Endothelial cell of umbilical vein (primary cell): ENCODE measurements around the gene SIPA1L3. TPM values are rescaled to one million over a fixed set of nuclear protein-coding genes. Genes with fewer than 3 reads are reported as not detected.
A peak's percentile ranks its signal among the peaks of the same experiment; 100 is the strongest.
"Not testable (repeated sequence)": the region's sequence is repeated elsewhere in the genome, so short reads cannot be mapped to it uniquely, and the experiment has no call there.

Experiments
- BruUV-seq: library from RNA; stranded (reverse); fragments of 400-500 nt; replicated peaks from 2 replicates; lab custom pipeline; 2021; lab: Mats Ljungman, UMichigan
- CTCF ChIA-PET: fragments of 300-600, 350-600 bp; sonication (Branson Sonifier 250); formaldehyde crosslinking; loops from one replicate; lab custom pipeline; 2021; ENCODE audit warnings: antibody characterized with exemption, inconsistent platforms; lab: Charles Lee
- POLR2A ChIA-PET: fragments of 300-600, 350-600 bp; sonication (Branson Sonifier 250); formaldehyde crosslinking; loops from one replicate; lab custom pipeline; 2021; ENCODE audit warnings: antibody characterized with exemption, inconsistent platforms; lab: Charles Lee
- DNase-seq: peaks from one replicate; pipeline ENCODE4 v3.0.0-alpha.2; 2011; ENCODE audit warnings: low read depth, low spot score
- FAIRE-seq: peaks from 2 replicates; lab custom pipeline; 2011; peaks lifted over from hg19 to GRCh38; lab: Jason Lieb, UNC
- H2AFZ ChIP-seq: 2 replicates; pipeline ENCODE4 v1.6.0; 2012; ENCODE audit warnings: low read depth, low read length, control low read depth, inconsistent platforms
- H3K27ac ChIP-seq: 2 replicates; pipeline ENCODE4 v1.5.1; 2011; ENCODE audit warnings: low read depth, mild to moderate bottlenecking, control low read depth, low read length, moderate library complexity; ENCODE audit not compliant: insufficient read depth
- H3K27me3 ChIP-seq, 2 experiments: 2 replicates each; pipeline versions ENCODE4 v1.6.0 to v1.6.1; 2011; ENCODE audit warnings: low read length in 2 of 2, mixed read lengths in 1 of 2; ENCODE audit not compliant: control insufficient read depth in 2 of 2, insufficient read depth in 2 of 2
- H3K36me3 ChIP-seq, 2 experiments: 2 replicates in 1 of 2; 3 replicates in 1 of 2; pipeline ENCODE4 v1.5.1; 2011; ENCODE audit warnings: low read length in 2 of 2, mild to moderate bottlenecking in 1 of 2, moderate library complexity in 1 of 2; ENCODE audit not compliant: control insufficient read depth in 2 of 2, insufficient read depth in 2 of 2; ENCODE audit errors: extremely low read depth in 1 of 2
- H3K4me1 ChIP-seq: 3 replicates; pipeline ENCODE4 v1.5.1; 2011; ENCODE audit warnings: mild to moderate bottlenecking, low read length; ENCODE audit not compliant: control insufficient read depth, insufficient read depth; ENCODE audit errors: extremely low read depth
- H3K4me2 ChIP-seq: 2 replicates; pipeline ENCODE4 v1.6.1; 2011; ENCODE audit warnings: low read length, control low read depth, mixed read lengths; ENCODE audit not compliant: insufficient read depth
- H3K4me3 ChIP-seq, 3 experiments: fragments of 200-600 bp in 1 of 3; sonication (generic), shearing (Covaris generic) in 1 of 3; replicated peaks in 1 of 3; 2 replicates each; pipeline ENCODE4 v1.5.1; 2011 to 2016; ENCODE audit warnings: control low read depth in 3 of 3, low read length in 3 of 3, mild to moderate bottlenecking in 2 of 3, inconsistent platforms in 1 of 3, low read depth in 1 of 3, moderate library complexity in 1 of 3; ENCODE audit not compliant: insufficient read depth in 1 of 3
- H3K79me2 ChIP-seq: 2 replicates; pipeline ENCODE4 v1.6.0; 2012; ENCODE audit warnings: low read length, inconsistent platforms; ENCODE audit not compliant: control insufficient read depth, insufficient read depth
- H3K9ac ChIP-seq: replicated peaks from 2 replicates; pipeline ENCODE3; 2011; ENCODE audit warnings: low read length, control low read depth; ENCODE audit not compliant: insufficient read depth; ENCODE audit errors: extremely low read depth
- H3K9me1 ChIP-seq: replicated peaks from 3 replicates; pipeline ENCODE4 v1.6.0; 2011; ENCODE audit warnings: mild to moderate bottlenecking, low read length; ENCODE audit not compliant: control insufficient read depth, insufficient read depth; ENCODE audit errors: extremely low read depth
- H3K9me3 ChIP-seq: replicated peaks from 2 replicates; pipeline ENCODE4 v1.5.1; 2012; ENCODE audit warnings: low read length, inconsistent platforms; ENCODE audit not compliant: control insufficient read depth, insufficient read depth
- H4K20me1 ChIP-seq: replicated peaks from 2 replicates; pipeline ENCODE3; 2011; ENCODE audit warnings: mild to moderate bottlenecking, low read length; ENCODE audit not compliant: control insufficient read depth, insufficient read depth; ENCODE audit errors: extremely low read depth
- FOS ChIP-seq: IDR thresholded peaks from 2 replicates; pipeline ENCODE4 v1.6.1; 2011; ENCODE audit warnings: mild to moderate bottlenecking, low read length, moderate library complexity, borderline replicate concordance; ENCODE audit not compliant: insufficient read depth
- GATA2 ChIP-seq: IDR thresholded peaks from 2 replicates; pipeline ENCODE4 v1.7.0; 2011; ENCODE audit warnings: low read depth, mild to moderate bottlenecking, moderate library complexity, mixed read lengths, low read length; ENCODE audit not compliant: insufficient read length, insufficient read depth
- JUN ChIP-seq: IDR thresholded peaks from 2 replicates; pipeline ENCODE4 v1.6.1; 2011; ENCODE audit warnings: borderline replicate concordance, low read depth; ENCODE audit not compliant: insufficient read length, insufficient read depth
- dilution Hi-C: fragments of 300-500 bp; cut with MboI; formaldehyde crosslinking; loops from one replicate; pipeline ENCODE4 v1.15.0; 2019; ENCODE audit warnings: low sequenced_read_pairs; ENCODE audit not compliant: extremely low pct_ligation_motif_present
- intact Hi-C: fragments of 100-400 bp; cut with micrococcal nuclease; formaldehyde crosslinking; loops from one replicate; pipeline ENCODE4 v1.10.0; 2022
- polyA plus RNA-seq, 4 experiments: library from polyadenylated mRNA; depleted of rRNA in 3 of 4; stranded (reverse) in 3 of 4; unstranded in 1 of 4; fragments of >200 nt; gene quantifications; 2 replicates each; pipeline versions ENCODE4 v1.2.1 to v1.2.3, GENCODE V29; 2011 to 2012; ENCODE audit warnings: missing spikeins in 1 of 4
- total RNA-seq: library from RNA; stranded (reverse); gene quantifications from 2 replicates; pipeline ENCODE4 v1.2.3, GENCODE V29; 2021
- TF ChIP-seq, protein P1 (sequence below): IDR thresholded peaks from 2 replicates; pipeline ENCODE4 v1.6.1; 2011; ENCODE audit not compliant: insufficient read depth, insufficient read length
- TF ChIP-seq, protein P2 (sequence below), 2 donors: IDR thresholded peaks; 1 replicate in 1 of 2; 2 replicates in 1 of 2; pipeline ENCODE4 v1.5.1; 2011; ENCODE audit warnings: low read length in 2 of 2, mild to moderate bottlenecking in 2 of 2, moderate library complexity in 2 of 2, control low read depth in 1 of 2, inconsistent platforms in 1 of 2, low read depth in 1 of 2; ENCODE audit not compliant: insufficient read depth in 1 of 2; ENCODE audit errors: extremely low read depth in 1 of 2

SIPA1L3 gene
- total and polyA plus RNA-seq, 2 donors (not counting 3 experiments of a cell fraction or from before 2014, with no cell fraction given) = 14.2 to 47.2 TPM

DNA sequence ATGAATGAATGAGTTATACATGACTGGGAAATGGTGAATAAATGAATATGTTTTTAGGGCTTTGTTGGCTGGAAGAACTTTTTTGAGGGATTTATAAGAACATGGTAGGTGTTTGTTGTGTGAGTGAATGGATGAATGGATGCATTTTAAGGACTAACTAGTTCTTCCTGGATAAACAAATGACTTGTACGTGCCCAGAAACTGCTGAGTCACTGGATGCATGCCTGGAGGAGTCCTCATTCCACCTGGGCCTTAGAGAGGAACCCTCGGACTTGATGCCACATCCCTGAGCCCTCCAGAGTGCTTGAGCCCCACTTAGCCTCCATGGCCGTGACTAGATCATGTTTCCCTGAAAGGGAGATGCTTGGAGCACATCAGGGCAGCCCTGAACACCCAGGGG is 163.6 kb downstream of the SIPA1L3 start:
- Histone ChIP-seq H3K9me1 (no peaks in the 10 kb centered on the region), H3K4me2 (no peak overlapping the region), H3K27ac (peak overlapping the region; percentile 35), H3K36me3 (peaks cover 0 to 1% of the 10 kb centered on the region in 2 experiments), H2AFZ (no peak overlapping the region), H3K27me3 (no peaks in the 10 kb centered on the region), H3K79me2 (no peaks in the 10 kb centered on the region), H3K9ac (no peak overlapping the region), H3K4me3 (no peak overlapping the region), H3K9me3 (no peaks in the 10 kb centered on the region), H4K20me1 (no peaks in the 10 kb centered on the region), H3K4me1 (peaks cover 6% of the 10 kb centered on the region)
- ChIA-PET POLR2A (no interaction called here), CTCF (no interaction called here)
- DNase-seq = no peak
- no peak for TF ChIP-seq FOS
- TF ChIP-seq GATA2 = no peak
- no peak for TF ChIP-seq JUN
- TF ChIP-seq, protein P1, sequence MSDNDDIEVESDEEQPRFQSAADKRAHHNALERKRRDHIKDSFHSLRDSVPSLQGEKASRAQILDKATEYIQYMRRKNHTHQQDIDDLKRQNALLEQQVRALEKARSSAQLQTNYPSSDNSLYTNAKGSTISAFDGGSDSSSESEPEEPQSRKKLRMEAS = no peak
- TF ChIP-seq, protein P2, sequence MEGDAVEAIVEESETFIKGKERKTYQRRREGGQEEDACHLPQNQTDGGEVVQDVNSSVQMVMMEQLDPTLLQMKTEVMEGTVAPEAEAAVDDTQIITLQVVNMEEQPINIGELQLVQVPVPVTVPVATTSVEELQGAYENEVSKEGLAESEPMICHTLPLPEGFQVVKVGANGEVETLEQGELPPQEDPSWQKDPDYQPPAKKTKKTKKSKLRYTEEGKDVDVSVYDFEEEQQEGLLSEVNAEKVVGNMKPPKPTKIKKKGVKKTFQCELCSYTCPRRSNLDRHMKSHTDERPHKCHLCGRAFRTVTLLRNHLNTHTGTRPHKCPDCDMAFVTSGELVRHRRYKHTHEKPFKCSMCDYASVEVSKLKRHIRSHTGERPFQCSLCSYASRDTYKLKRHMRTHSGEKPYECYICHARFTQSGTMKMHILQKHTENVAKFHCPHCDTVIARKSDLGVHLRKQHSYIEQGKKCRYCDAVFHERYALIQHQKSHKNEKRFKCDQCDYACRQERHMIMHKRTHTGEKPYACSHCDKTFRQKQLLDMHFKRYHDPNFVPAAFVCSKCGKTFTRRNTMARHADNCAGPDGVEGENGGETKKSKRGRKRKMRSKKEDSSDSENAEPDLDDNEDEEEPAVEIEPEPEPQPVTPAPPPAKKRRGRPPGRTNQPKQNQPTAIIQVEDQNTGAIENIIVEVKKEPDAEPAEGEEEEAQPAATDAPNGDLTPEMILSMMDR (IDR thresholded peaks at IDR 0.05; ENCODE audit: extremely low read depth in 1 of 2, insufficient read depth in 1 of 2, low read depth in 1 of 2, low read length in 2 of 2) = no peak
- dilution Hi-C loops = no loop called here
- intact Hi-C loops = no loop called here
- no TSS peak for BruUV-seq
- peak; percentile 72 for FAIRE-seq

DNA sequence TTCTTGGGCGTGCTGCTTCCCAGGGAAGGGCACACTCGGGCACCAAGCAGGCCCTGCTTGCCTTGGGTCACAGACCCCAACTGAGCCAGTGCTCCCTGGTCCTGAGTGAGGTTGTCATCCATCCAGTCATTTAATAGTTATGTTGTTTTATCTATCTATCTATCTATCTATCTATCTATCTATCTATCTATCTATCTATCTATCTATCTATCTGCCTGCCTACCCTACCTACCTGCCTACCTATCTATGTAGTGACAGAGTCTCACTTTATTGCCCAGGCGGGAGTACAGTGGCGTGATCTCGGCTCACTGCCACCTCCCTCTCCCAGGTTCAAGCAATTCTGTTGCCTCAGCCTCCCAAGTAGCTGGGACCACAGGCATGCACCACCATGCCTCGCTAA is 164.0 kb downstream of the SIPA1L3 start:
- H3K79me2 ChIP-seq, BruUV-seq, H3K4me1 ChIP-seq, POLR2A ChIA-PET, H4K20me1 ChIP-seq, H3K9ac ChIP-seq, FAIRE-seq, H3K9me3 ChIP-seq, H3K9me1 ChIP-seq, dilution Hi-C loops, H3K4me3 ChIP-seq, DNase-seq, intact Hi-C loops, H2AFZ ChIP-seq, H3K4me2 ChIP-seq, H3K36me3 ChIP-seq, H3K27me3 ChIP-seq: not testable (repeated sequence)
- CTCF ChIA-PET = interaction anchor here (0.9 kb wide), 1 partner anchor 169 kb away, joined by 3 read pairs; no protein-coding TSS in a partner anchor
- H3K27ac ChIP-seq = peak overlapping the region; percentile 35
